ENCODE data around the gene SETBP1. TPM values are rescaled to one million over a fixed set of nuclear protein-coding genes. Genes with fewer than 3 reads are reported as not detected.

SETBP1 gene
- total RNA-seq, 2 experiments from 2014 or later, result 0.74 to 1.4 TPM

DNA sequence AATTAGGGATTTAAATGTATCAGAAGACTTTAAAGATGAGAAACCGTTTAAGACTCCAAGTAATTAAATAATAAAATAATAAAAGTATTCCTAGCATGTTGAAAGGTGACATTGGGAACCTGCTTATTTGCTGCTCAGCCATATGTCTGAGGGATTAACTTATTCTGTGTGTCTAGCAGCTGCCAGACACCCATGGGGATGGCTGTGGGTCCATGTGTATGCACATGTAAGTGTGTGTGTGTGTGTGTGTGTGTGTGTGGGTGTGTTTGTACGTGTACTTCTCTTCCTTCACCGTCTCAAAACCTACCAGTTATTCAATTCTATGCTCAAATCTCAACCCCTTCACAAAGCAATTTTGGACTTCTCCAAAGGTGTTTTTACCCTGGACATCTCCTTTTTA, 124.5 kb downstream of the SETBP1 start:
- peaks cover 22% of the 10 kb centered on the region for H3K4me1 Mint-ChIP-seq (ENCODE audit: low read depth)
- intact Hi-C loops (cut with micrococcal nuclease), result no loop called here
- CTCF ChIA-PET, result interaction anchor here (0.5 to 0.7 kb wide), 2 partner anchors 37 to 47 kb away, joined by 3 read pairs; no protein-coding TSS in a partner anchor
- DNase-seq, result no peak
- peaks cover 31% of the 10 kb centered on the region for H3K27me3 Mint-ChIP-seq (ENCODE audit: low read depth)
- H3K27ac Mint-ChIP-seq, result no peak overlapping the region
- H3K4me3 Mint-ChIP-seq, result no peak overlapping the region
- H3K36me3 Mint-ChIP-seq (ENCODE audit: low read depth), result peaks cover 2% of the 10 kb centered on the region
- peaks cover 4% of the 10 kb centered on the region for H3K9me3 Mint-ChIP-seq

DNA sequence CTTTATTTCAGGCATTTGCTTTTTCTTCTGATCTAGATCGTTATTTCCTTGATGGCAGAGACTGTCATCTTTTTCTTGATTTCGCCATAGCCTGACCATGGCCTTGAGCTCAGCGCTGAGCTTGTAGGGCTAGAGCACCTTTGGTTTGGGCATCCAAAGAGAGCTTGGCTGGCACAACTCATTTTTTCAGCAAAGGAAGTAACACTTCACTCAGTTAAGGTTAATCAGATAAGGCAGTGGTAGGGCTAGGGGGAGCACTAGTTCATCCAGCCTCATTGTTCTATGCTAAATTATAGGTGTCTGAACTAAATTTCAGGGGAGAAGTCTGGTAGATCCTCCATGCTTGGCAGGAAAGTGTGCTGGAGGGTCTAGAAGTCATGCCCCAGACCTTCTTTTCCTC, 125.0 kb downstream of the SETBP1 start:
- Mint-ChIP-seq H3K36me3 (ENCODE audit: low read depth) (no peaks in the 10 kb centered on the region), H3K4me1 (ENCODE audit: low read depth) (peaks cover 19% of the 10 kb centered on the region), H3K27ac (no peak overlapping the region), H3K9me3 (no peaks in the 10 kb centered on the region), H3K4me3 (no peak overlapping the region), H3K27me3 (ENCODE audit: low read depth) (peaks cover 29% of the 10 kb centered on the region)
- no peak for DNase-seq
- intact Hi-C loops (cut with micrococcal nuclease), result no loop called here
- CTCF ChIA-PET, result no interaction called here

DNA sequence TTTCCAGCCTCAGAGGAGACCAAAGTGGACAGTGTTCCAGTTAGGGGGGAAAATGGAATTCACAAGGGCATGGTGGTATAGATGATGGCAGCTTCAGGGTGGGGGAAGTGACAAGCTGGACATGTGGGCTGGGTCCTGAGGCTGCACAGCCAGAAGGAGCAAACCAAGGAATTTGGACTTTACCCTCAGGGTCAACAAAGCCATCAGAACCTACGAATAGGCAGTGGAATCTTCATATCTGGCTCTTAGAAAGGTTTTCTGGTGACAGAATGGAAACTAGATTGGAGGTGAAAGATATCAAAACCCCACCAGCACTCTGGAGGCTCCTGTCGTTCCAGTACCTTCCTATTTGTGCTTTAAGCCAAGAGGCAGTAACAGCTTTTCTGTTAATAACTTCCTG, 127.1 kb downstream of the SETBP1 start:
- intact Hi-C loops (cut with micrococcal nuclease), result no loop called here
- H3K36me3 Mint-ChIP-seq (ENCODE audit: low read depth), result no peaks in the 10 kb centered on the region

DNA sequence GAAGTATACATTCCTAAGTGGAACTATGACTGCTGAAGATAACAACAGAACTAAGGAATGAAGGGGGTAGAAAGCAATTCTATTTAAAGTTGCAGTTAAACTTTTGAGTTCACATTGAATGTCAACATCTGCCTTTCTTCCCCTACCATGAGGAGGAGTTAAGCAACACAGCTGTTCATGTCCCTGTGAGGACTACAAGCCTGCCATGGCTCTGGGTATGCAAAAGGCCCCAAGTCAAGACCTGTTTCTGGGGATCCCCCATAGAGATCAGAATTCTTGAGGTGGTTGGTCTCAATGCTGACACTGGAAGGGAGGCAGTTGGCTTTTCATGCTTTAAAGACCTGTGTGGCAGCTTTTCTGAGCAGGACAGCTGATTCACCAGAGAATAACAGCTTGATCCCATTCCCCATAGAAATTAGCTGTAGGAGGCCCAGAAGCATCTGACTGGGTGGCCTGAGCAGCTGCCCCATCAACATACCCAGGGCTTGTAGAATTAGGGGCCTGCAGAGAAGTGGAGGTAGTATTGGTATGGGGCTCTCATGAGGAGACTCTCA, 131.0 kb downstream of the SETBP1 start:
- peaks cover 30% of the 10 kb centered on the region for H3K27me3 Mint-ChIP-seq (ENCODE audit: low read depth)
- intact Hi-C loops (cut with micrococcal nuclease), result no loop called here
- CTCF ChIA-PET, result no interaction called here
- H3K27ac Mint-ChIP-seq, result no peak overlapping the region
- H3K4me3 Mint-ChIP-seq, result no peak overlapping the region
- no peaks in the 10 kb centered on the region for H3K9me3 Mint-ChIP-seq
- no peak for DNase-seq
- H3K4me1 Mint-ChIP-seq (ENCODE audit: low read depth), result peaks cover 3% of the 10 kb centered on the region
- H3K36me3 Mint-ChIP-seq (ENCODE audit: low read depth), result no peaks in the 10 kb centered on the region

More for the DNA sequence above, 127.1 kb downstream of the SETBP1 start:
- peaks cover 35% of the 10 kb centered on the region for H3K27me3 Mint-ChIP-seq (ENCODE audit: low read depth)
- H3K4me3 Mint-ChIP-seq, result no peak overlapping the region
- peaks cover 19% of the 10 kb centered on the region for H3K4me1 Mint-ChIP-seq (ENCODE audit: low read depth)
- H3K9me3 Mint-ChIP-seq, result no peaks in the 10 kb centered on the region
- CTCF ChIA-PET, result interaction anchor here (0.8 kb wide), 1 partner anchor 112 kb away, joined by 3 read pairs; no protein-coding TSS in a partner anchor
- no peak for DNase-seq
- no peak overlapping the region for H3K27ac Mint-ChIP-seq

DNA sequence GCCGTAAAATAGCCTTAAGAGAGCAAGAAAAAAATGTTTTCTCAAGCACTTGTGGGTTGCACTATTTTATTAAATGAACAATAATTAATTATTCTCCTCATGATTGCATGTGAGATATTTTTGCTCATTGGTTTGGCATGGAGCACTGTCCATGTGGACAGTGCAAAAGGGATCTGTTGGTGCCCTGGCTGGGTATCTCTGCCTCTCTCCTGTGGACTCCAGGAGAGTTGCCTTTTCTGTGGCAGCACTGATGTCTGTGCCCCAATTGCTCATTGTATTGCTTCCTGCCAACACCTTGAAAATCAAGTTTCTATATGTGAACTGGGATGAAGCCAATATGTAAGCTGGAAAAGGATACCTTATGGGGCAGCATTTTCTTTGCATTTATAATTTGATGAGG, 131.7 kb downstream of the SETBP1 start:
- intact Hi-C loops (cut with micrococcal nuclease), result no loop called here
- DNase-seq, result no peak
- Mint-ChIP-seq H3K27me3 (ENCODE audit: low read depth) (peaks cover 30% of the 10 kb centered on the region), H3K9me3 (no peaks in the 10 kb centered on the region), H3K4me1 (ENCODE audit: low read depth) (peaks cover 3% of the 10 kb centered on the region), H3K4me3 (no peak overlapping the region), H3K27ac (no peak overlapping the region), H3K36me3 (ENCODE audit: low read depth) (no peaks in the 10 kb centered on the region)
- CTCF ChIA-PET, result no interaction called here

DNA sequence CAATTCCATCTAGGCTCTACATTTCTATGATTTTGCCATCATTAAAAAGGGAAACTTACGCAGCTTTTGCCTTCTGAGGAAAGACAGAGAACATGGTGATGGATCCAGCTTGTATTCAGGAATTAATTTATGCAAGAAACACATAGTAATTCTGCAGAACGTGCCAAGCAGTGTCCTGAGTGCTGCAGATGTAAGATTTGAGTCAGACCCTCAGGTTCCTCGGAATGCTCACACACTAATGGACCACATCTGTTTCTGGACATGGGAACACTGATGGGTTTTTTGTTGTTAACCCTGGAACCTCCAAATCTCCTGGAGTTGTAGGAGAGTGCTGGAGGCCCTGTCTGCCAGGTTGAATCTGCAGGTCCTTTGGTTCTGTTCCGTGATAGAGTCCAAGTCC, 132.9 kb downstream of the SETBP1 start:
- Mint-ChIP-seq H3K9me3 (no peaks in the 10 kb centered on the region), H3K4me3 (no peak overlapping the region), H3K27ac (no peak overlapping the region), H3K36me3 (ENCODE audit: low read depth) (no peaks in the 10 kb centered on the region), H3K27me3 (ENCODE audit: low read depth) (peaks cover 21% of the 10 kb centered on the region), H3K4me1 (ENCODE audit: low read depth) (peaks cover under 1% of the 10 kb centered on the region)
- no peak for DNase-seq
- CTCF ChIA-PET, result no interaction called here
- intact Hi-C loops (cut with micrococcal nuclease), result no loop called here

DNA sequence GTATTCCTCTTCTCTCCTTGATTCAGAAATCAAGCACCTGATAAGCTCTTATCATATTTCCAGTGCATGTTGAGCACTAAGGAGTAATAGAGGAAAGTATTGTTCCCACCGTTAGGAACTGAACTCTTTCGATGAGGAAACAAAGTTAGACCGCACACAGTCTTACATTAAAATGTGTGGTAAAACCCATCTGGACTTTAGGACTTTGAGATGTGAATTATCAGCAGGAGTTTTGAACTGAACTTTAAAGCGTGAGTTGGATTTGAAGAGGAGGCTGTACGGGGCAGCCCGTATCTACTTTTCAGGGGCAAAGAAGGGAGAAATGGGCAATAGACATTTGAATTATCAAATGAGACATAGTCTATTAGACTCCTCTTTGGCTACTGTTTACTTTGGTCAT, 134.4 kb downstream of the SETBP1 start:
- intact Hi-C loops (cut with micrococcal nuclease), result no loop called here

DNA sequence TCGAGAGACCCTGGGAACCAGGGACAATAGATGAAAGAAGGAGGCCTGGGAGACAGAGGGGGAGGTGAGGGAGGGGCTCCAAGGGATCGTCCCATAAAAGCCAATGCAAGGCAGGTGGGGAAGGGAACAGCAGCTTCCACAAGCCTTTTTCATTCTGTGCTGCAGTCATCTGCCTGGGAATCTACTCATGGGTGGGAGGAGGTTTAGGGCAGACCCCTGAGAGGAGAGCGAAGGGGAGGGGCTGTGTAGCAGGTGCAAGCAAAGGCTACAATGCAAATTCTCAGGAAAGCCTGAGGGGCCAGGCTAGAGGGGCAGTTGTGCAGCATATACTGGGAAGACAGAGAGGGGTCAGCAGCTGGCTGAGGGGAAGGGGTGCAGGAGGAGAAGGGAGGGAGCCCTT, 135.4 kb downstream of the SETBP1 start:
- CTCF ChIA-PET, result no interaction called here
- Mint-ChIP-seq H3K4me1 (ENCODE audit: low read depth) (peaks cover 12% of the 10 kb centered on the region), H3K27ac (no peak overlapping the region), H3K4me3 (no peak overlapping the region), H3K9me3 (no peaks in the 10 kb centered on the region), H3K27me3 (ENCODE audit: low read depth) (peaks cover 11% of the 10 kb centered on the region), H3K36me3 (ENCODE audit: low read depth) (no peaks in the 10 kb centered on the region)
- intact Hi-C loops (cut with micrococcal nuclease), result no loop called here
- DNase-seq, result no peak

More for the DNA sequence above, 134.4 kb downstream of the SETBP1 start:
- Mint-ChIP-seq H3K27me3 (ENCODE audit: low read depth) (peaks cover 13% of the 10 kb centered on the region), H3K36me3 (ENCODE audit: low read depth) (no peaks in the 10 kb centered on the region), H3K9me3 (no peaks in the 10 kb centered on the region), H3K4me3 (no peak overlapping the region), H3K27ac (no peak overlapping the region), H3K4me1 (ENCODE audit: low read depth) (peaks cover 12% of the 10 kb centered on the region)
- CTCF ChIA-PET, result no interaction called here
- no peak for DNase-seq

DNA sequence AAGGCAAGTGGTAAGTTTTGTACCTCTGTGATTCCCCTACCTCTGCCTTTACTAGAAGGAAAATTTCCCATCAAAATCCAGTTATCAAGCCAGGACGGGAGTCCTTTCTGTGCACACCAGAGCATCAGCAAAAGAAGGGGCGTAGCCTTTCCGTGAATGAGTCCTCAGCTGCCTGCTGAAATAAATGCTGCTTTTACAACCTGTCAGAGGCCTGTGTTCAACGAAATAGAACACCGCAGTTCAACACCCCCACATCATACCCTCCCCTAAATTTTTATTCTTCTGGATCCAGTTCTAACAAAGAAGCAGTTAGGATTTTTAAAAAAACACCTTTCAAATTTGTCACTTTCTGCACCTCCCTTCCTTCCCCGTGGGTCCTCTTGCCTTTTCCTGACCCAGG, 135.8 kb downstream of the SETBP1 start:
- Mint-ChIP-seq H3K27ac (no peak overlapping the region), H3K36me3 (ENCODE audit: low read depth) (no peaks in the 10 kb centered on the region), H3K9me3 (no peaks in the 10 kb centered on the region), H3K27me3 (ENCODE audit: low read depth) (peaks cover 11% of the 10 kb centered on the region), H3K4me3 (no peak overlapping the region), H3K4me1 (ENCODE audit: low read depth) (peaks cover 12% of the 10 kb centered on the region)
- CTCF ChIA-PET, result no interaction called here
- no peak for DNase-seq
- intact Hi-C loops (cut with micrococcal nuclease), result no loop called here

DNA sequence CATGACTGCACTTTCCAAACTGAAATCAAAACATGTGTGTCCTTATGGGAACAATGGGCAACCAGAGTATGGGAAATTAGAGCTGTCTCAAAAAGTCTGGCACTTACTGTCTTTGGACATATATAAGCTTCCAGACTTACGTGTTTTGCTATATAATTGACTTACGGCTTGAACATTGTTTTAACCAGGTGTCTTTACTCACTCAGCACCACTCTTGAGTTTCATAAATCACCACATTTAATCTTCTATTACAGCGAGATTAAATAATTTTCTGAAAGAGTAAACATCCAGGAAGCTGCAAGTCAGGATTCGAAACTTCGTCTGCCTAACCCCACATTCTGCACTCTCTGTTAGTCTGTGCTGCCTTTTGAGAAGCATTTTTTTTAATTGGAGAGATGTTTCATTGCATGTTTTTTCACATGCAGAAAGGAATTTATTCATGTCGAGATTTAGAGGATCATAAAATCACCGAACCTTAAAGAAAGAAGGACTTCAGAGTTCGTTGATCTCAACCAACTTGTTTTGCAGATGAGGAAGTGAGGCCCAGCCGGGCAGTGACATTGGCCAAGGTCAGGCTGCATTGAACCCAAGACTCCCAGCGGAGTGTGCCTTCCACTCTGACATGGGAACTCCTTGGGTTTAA, 137.3 kb downstream of the SETBP1 start:
- peaks cover 14% of the 10 kb centered on the region for H3K27me3 Mint-ChIP-seq (ENCODE audit: low read depth)
- CTCF ChIA-PET, result no interaction called here
- H3K4me1 Mint-ChIP-seq (ENCODE audit: low read depth), result peaks cover 12% of the 10 kb centered on the region
- H3K27ac Mint-ChIP-seq, result no peak overlapping the region
- H3K36me3 Mint-ChIP-seq (ENCODE audit: low read depth), result no peaks in the 10 kb centered on the region
- no peak overlapping the region for H3K4me3 Mint-ChIP-seq
- no peaks in the 10 kb centered on the region for H3K9me3 Mint-ChIP-seq
- intact Hi-C loops (cut with micrococcal nuclease), result no loop called here
- no peak for DNase-seq

DNA sequence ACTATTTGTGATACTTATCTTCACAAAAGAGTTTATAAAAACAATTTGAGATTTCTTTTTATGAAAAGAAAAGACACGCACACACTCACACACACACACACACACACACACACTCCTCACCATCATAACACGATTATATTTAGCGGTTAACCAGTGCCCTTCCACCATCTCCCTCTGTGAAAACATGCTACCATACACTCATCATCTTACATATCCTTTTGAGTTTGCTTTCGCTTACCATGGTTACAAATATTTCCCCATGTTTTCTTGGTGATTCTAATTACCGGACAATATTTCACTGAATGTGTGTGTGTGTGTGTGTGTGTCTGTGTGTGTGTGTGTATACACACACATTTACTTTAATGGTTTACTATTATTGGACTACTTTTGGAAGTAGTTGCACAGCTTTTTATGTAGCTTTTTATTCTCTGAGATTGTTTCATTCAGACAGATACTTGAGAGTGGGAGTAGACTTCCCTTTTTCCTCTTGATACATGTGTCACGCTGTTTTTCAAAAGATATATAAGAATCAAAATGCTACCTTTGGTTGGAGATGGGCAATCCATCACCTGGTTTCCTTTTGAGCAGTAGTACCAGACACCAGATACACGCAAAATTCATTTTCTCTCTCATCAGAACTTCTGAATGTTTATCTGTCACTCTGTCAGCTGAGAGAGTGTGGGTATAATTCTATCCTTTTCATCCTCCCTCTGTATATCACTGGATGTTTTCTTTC, 138.1 kb downstream of the SETBP1 start:
- DNase-seq, result no peak
- intact Hi-C loops (cut with micrococcal nuclease), result loop anchor here (1.0 kb wide), 1 partner anchor 68 kb away; no protein-coding TSS in a partner anchor
- no peaks in the 10 kb centered on the region for H3K36me3 Mint-ChIP-seq (ENCODE audit: low read depth)
- CTCF ChIA-PET, result interaction anchor here (0.7 kb wide), 1 partner anchor 19 kb away, joined by 3 read pairs; no protein-coding TSS in a partner anchor
- no peaks in the 10 kb centered on the region for H3K9me3 Mint-ChIP-seq
- peaks cover 16% of the 10 kb centered on the region for H3K27me3 Mint-ChIP-seq (ENCODE audit: low read depth)
- peaks cover 12% of the 10 kb centered on the region for H3K4me1 Mint-ChIP-seq (ENCODE audit: low read depth)
- H3K27ac Mint-ChIP-seq, result no peak overlapping the region
- H3K4me3 Mint-ChIP-seq, result no peak overlapping the region

DNA sequence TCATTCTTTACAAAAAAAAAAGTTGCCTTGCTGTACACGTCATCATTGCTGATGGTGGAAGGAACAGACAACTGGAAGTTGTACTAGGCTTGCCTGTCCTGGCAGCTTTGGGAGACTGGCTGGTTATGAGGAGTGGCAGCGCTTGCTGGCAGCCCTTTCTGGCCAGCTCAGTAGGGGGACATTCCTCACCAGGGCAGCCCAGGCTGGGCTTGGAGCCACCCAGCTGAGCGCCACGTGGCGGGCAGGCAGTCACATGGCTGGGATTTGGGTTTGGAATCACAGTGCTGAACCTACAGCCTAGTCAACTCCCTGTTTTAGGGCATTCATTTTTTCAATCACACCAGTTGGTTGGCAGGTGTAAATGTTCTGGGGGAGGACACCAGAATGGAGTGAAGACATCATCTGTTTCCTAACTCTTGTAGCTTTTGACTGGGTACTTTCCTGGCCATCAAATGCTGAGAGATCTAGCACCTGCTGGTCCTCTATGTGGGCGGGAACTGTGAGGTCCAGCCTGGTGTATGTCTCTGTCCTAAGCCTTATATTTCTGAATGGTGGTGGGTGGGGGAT, 139.3 kb downstream of the SETBP1 start:
- Mint-ChIP-seq H3K4me3 (no peak overlapping the region), H3K36me3 (ENCODE audit: low read depth) (no peaks in the 10 kb centered on the region), H3K9me3 (no peaks in the 10 kb centered on the region), H3K27me3 (ENCODE audit: low read depth) (peaks cover 16% of the 10 kb centered on the region), H3K27ac (no peak overlapping the region), H3K4me1 (ENCODE audit: low read depth) (peaks cover 12% of the 10 kb centered on the region)
- intact Hi-C loops (cut with micrococcal nuclease), result loop anchor here (1.0 kb wide), 1 partner anchor 67 kb away; no protein-coding TSS in a partner anchor
- CTCF ChIA-PET, result no interaction called here
- no peak for DNase-seq

Measured in activated naive CD4-positive, alpha-beta T cell treated with anti-CD3 and anti-CD28 coated beads for 36 hours (primary cell).